Measurements from ENCODE around the gene ARHGAP18.

The ARHGAP18 gene

GRCh38 chr6:129592516-129593232 is 117.3 kb downstream of the ARHGAP18 start:
- no peak for TF ChIP-seq CTCF (IDR thresholded peaks at IDR 0.05; ENCODE audit: low read depth, low read length)
- no peak overlapping the region for H3K4me3 ChIP-seq (ENCODE audit: low read depth, low read length)

GRCh38 chr6:129590408-129591022 is 119.5 kb downstream of the ARHGAP18 start:
- TF ChIP-seq CTCF (IDR thresholded peaks at IDR 0.05; ENCODE audit: low read depth, low read length), result no peak
- H3K4me3 ChIP-seq (ENCODE audit: low read depth, low read length), result no peak overlapping the region

- H3K4me3 ChIP-seq (ENCODE audit: low read depth, low read length), result no peak overlapping the region
- TF ChIP-seq CTCF (IDR thresholded peaks at IDR 0.05; ENCODE audit: low read depth, low read length), result no peak
These were observed 123.2 kb downstream of the ARHGAP18 start for GRCh38 chr6:129586815-129587214.

- no peak overlapping the region for H3K4me3 ChIP-seq (ENCODE audit: low read depth, low read length)
- TF ChIP-seq CTCF (IDR thresholded peaks at IDR 0.05; ENCODE audit: low read depth, low read length), result no peak
These were observed 126.1 kb downstream of the ARHGAP18 start for GRCh38 chr6:129583866-129584265.

- H3K4me3 ChIP-seq (ENCODE audit: low read depth, low read length), result no peak overlapping the region
- no peak for TF ChIP-seq CTCF (IDR thresholded peaks at IDR 0.05; ENCODE audit: low read depth, low read length)
These were observed 131.7 kb downstream of the ARHGAP18 start for GRCh38 chr6:129578315-129578714.

- no peak for TF ChIP-seq CTCF (IDR thresholded peaks at IDR 0.05; ENCODE audit: low read depth, low read length)
These were observed 132.3 kb downstream of the ARHGAP18 start for GRCh38 chr6:129577691-129578090.

GRCh38 chr6:129576456-129576855 is 133.5 kb downstream of the ARHGAP18 start:
- TF ChIP-seq CTCF (IDR thresholded peaks at IDR 0.05; ENCODE audit: low read depth, low read length), result no peak

More at GRCh38 chr6:129577691-129578090, 132.3 kb downstream of the ARHGAP18 start:
- H3K4me3 ChIP-seq (ENCODE audit: low read depth, low read length), result no peak overlapping the region

More at GRCh38 chr6:129576456-129576855, 133.5 kb downstream of the ARHGAP18 start:
- H3K4me3 ChIP-seq (ENCODE audit: low read depth, low read length), result no peak overlapping the region
